ENCODE measurements around the gene FYN.
A peak's percentile ranks its signal among the peaks of the same experiment; 100 is the strongest.

The FYN gene

GRCh38 chr6:111884068-111884467, 10.8 kb upstream of the FYN start:
- no peak for DNase-seq (ENCODE audit: low read depth in 4 of 4, low spot score in 1 of 4)

GRCh38 chr6:111880181-111880888, 7.1 kb upstream of the FYN start:
- DNase-seq (ENCODE audit: low read depth in 4 of 4, low spot score in 1 of 4), result no peak

- DNase-seq (ENCODE audit: low read depth in 4 of 4, low spot score in 1 of 4), result no peak
Measured at GRCh38 chr6:111875741-111876140, 2.5 kb upstream of the FYN start.

- peak in 3 of 4 experiments; percentile 57 to 74 (median 57) for DNase-seq (ENCODE audit: low read depth in 4 of 4, low spot score in 1 of 4)
Measured at GRCh38 chr6:111874025-111874415, 768 bp upstream of the FYN start.

- DNase-seq (ENCODE audit: low read depth in 4 of 4, low spot score in 1 of 4), result peak in 3 of 4 experiments; percentile 42 to 55 (median 44)
Measured at GRCh38 chr6:111872401-111873177, 663 bp downstream of the FYN start.

- DNase-seq (ENCODE audit: low read depth in 4 of 4, low spot score in 1 of 4), result no peak
Measured at GRCh38 chr6:111871725-111872400, 1.4 kb downstream of the FYN start.

- peak in 1 of 4 experiments; percentile 20 for DNase-seq (ENCODE audit: low read depth in 4 of 4, low spot score in 1 of 4)
Measured at GRCh38 chr6:111871207-111871606, 2.0 kb downstream of the FYN start.

- no peak for DNase-seq (ENCODE audit: low read depth in 4 of 4, low spot score in 1 of 4)
Measured at GRCh38 chr6:111870742-111871064, 2.5 kb downstream of the FYN start.

- DNase-seq (ENCODE audit: low read depth in 4 of 4, low spot score in 1 of 4), result no peak
Measured at GRCh38 chr6:111870051-111870741, 3.1 kb downstream of the FYN start.

- DNase-seq (ENCODE audit: low read depth in 4 of 4, low spot score in 1 of 4), result no peak
Measured at GRCh38 chr6:111866857-111867256, 6.4 kb downstream of the FYN start.

- no peak for DNase-seq (ENCODE audit: low read depth in 4 of 4, low spot score in 1 of 4)
Measured at GRCh38 chr6:111865909-111866546, 7.2 kb downstream of the FYN start.

- DNase-seq (ENCODE audit: low read depth in 4 of 4, low spot score in 1 of 4), result no peak
Measured at GRCh38 chr6:111865049-111865585, 8.1 kb downstream of the FYN start.

GRCh38 chr6:111864138-111865048, 8.9 kb downstream of the FYN start:
- no peak for DNase-seq (ENCODE audit: low read depth in 4 of 4, low spot score in 1 of 4)

GRCh38 chr6:111862741-111863140, 10.5 kb downstream of the FYN start:
- no peak for DNase-seq (ENCODE audit: low read depth in 4 of 4, low spot score in 1 of 4)

- no peak for DNase-seq (ENCODE audit: low read depth in 4 of 4, low spot score in 1 of 4)
Measured at GRCh38 chr6:111862314-111862713, 10.9 kb downstream of the FYN start.

GRCh38 chr6:111861431-111861885, 11.8 kb downstream of the FYN start:
- DNase-seq (ENCODE audit: low read depth in 4 of 4, low spot score in 1 of 4), result no peak

GRCh38 chr6:111858347-111858746, 14.9 kb downstream of the FYN start:
- DNase-seq (ENCODE audit: low read depth in 4 of 4, low spot score in 1 of 4), result no peak

- DNase-seq (ENCODE audit: low read depth in 4 of 4, low spot score in 1 of 4), result no peak
Measured at GRCh38 chr6:111857674-111858337, 15.4 kb downstream of the FYN start.

- no peak for DNase-seq (ENCODE audit: low read depth in 4 of 4, low spot score in 1 of 4)
Measured at GRCh38 chr6:111855753-111856152, 17.5 kb downstream of the FYN start.
